Pancreas (tissue), 10 donors: Measurements from ENCODE around the gene IL12RB1. TPM values are rescaled to one million over a fixed set of nuclear protein-coding genes. Genes with fewer than 3 reads are reported as not detected.
A peak's percentile ranks its signal among the peaks of the same experiment; 100 is the strongest.

Source experiments
- ATAC-seq, 4 donors: fragments of 200-7000 bp; cut with Tn5 transposase; one replicate each; pipeline versions ENCODE4 v1.8.0 to v1.9.1; 2020; ENCODE audit warnings: mild to moderate bottlenecking in 4 of 4, moderate library complexity in 4 of 4
- DNase-seq, 6 donors: peaks; one replicate each; pipeline ENCODE4 v3.0.0-alpha.2; 2020
- FAIRE-seq: peaks from 2 replicates; lab custom pipeline; 2012; peaks lifted over from hg19 to GRCh38; lab: Jason Lieb, UNC
- H3K27ac ChIP-seq, 4 donors: fragments of 200-600 bp; sonication (generic); 1 replicate in 3 of 4; 2 replicates in 1 of 4; pipeline versions ENCODE4 v1.5.0 to v1.8.0; 2020
- H3K27me3 ChIP-seq, 4 donors: fragments of 200-600 bp; one replicate each; pipeline ENCODE4 v1.8.0; 2021
- H3K36me3 ChIP-seq, 3 donors: fragments of 200-600 bp; sonication (generic) in 1 of 3; one replicate each; pipeline versions ENCODE4 v1.5.0 to v1.8.0; 2020 to 2021
- H3K4me1 ChIP-seq, 3 donors: fragments of 200-600 bp; one replicate each; pipeline ENCODE4 v1.8.0; 2021
- H3K4me3 ChIP-seq, 4 donors: fragments of 200-600 bp; sonication (generic) in 2 of 4; one replicate each; pipeline versions ENCODE4 v1.5.0 to v1.8.0; 2020 to 2021
- H3K9me3 ChIP-seq, 4 donors: fragments of 200-600 bp; one replicate each; pipeline ENCODE4 v1.8.0; 2021
- whole genome bisulfite sequencing, 2 donors: extraction: QIAGEN DNeasy Blood & Tissue Kit; methylation state at CpG; one replicate each; pipeline ENCODE4 v1.1.7; 2013; 5-methylcytosine and 5-hydroxymethylcytosine counted together
- intact Hi-C, 3 donors: fragments of 100-400 bp; cut with DNase I; formaldehyde crosslinking; loops; one replicate each; pipeline versions ENCODE4 v1.11.1 to v1.14.2; 2022
- polyA plus RNA-seq, 2 donors: library from polyadenylated mRNA; stranded (reverse); fragments of 200-250 nt; gene quantifications; one replicate each; pipeline ENCODE4 v1.2.3, GENCODE V29; 2013
- total RNA-seq, 6 donors: library from RNA; stranded (reverse); fragmentation: NEBNext Ultra II Directional in 4 of 6; extraction: Animal tissue kit (Norgen Biotek cat#: 25700) in 4 of 6; gene quantifications; one replicate each; pipeline versions ENCODE4 v1.2.1 to v1.2.4, GENCODE V29; 2021 to 2023
- TF ChIP-seq, protein P1 (sequence below), 4 donors: fragments of 200-600 bp; sonication (generic) in 3 of 4; IDR thresholded peaks; one replicate each; pipeline versions ENCODE4 v1.5.0 to v1.8.0; 2021; ENCODE audit warnings: antibody characterized with exemption in 4 of 4
- donor health status: healthy with polysubstance abuse.
- donor health status: DM: no; HTN: no; CAD: no; lungs with moderate emphysema.
- donor health status: DM: no; HTN: no; CAD: no.
- donor health status: control.
- donor health status: control.
- donor health status: Bipolar disorder and iron deficiency.
- donor health status: DM: yes; HTN: yes; CAD: no.
- donor health status: DM: no; HTN: no; CAD: no.
- donor health status: DM: no; HTN: no; CAD: no.
- donor health status: DM: yes; HTN: yes; CAD: no.

Gene IL12RB1
- total and polyA plus RNA-seq, 8 donors: 0.15 to 1.1 (median 0.40) TPM

DNA sequence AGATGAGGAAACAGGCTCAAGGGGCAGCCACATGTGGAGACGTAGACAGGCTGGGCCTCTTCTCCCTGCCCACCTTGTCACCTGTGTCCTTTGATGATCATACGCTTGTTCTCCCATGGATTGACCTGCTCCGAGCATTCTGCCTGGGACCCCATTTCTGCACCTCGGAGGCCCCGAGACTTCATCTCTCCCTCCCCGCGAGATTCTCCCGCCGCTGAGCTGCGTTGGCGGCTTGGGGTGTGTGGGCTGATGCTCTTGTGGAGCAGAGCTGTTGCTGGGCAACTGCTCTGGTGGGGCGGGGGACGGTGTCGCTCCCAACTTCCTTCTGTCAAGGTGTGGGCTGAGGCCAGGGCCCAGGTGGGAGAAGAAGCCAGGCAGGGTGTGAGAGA lies 33.0 kb upstream of the IL12RB1 start:
- no peak for DNase-seq
- Histone ChIP-seq H3K4me3 (no peak overlapping the region), H3K9me3 (no peaks in the 10 kb centered on the region), H3K36me3 (peaks cover 2 to 27% (median 10%) of the 10 kb centered on the region in 3 donors), H3K27ac (no peak overlapping the region), H3K27me3 (no peaks in the 10 kb centered on the region), H3K4me1 (peaks cover 8 to 21% (median 15%) of the 10 kb centered on the region in 3 donors)
- FAIRE-seq: no peak
- intact Hi-C loops: loop anchor here in 1 of 3 donors (10.0 kb wide), 1 partner anchor 45 kb away; no protein-coding TSS in a partner anchor
- ATAC-seq: peak in 1 of 4 donors; percentile 11
- TF ChIP-seq, protein P1, sequence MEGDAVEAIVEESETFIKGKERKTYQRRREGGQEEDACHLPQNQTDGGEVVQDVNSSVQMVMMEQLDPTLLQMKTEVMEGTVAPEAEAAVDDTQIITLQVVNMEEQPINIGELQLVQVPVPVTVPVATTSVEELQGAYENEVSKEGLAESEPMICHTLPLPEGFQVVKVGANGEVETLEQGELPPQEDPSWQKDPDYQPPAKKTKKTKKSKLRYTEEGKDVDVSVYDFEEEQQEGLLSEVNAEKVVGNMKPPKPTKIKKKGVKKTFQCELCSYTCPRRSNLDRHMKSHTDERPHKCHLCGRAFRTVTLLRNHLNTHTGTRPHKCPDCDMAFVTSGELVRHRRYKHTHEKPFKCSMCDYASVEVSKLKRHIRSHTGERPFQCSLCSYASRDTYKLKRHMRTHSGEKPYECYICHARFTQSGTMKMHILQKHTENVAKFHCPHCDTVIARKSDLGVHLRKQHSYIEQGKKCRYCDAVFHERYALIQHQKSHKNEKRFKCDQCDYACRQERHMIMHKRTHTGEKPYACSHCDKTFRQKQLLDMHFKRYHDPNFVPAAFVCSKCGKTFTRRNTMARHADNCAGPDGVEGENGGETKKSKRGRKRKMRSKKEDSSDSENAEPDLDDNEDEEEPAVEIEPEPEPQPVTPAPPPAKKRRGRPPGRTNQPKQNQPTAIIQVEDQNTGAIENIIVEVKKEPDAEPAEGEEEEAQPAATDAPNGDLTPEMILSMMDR (IDR thresholded peaks at IDR 0.05): no peak
- WGBS, 2 donors: 82 to 90% methylated on average over 14 of the region's 14 CpGs

DNA sequence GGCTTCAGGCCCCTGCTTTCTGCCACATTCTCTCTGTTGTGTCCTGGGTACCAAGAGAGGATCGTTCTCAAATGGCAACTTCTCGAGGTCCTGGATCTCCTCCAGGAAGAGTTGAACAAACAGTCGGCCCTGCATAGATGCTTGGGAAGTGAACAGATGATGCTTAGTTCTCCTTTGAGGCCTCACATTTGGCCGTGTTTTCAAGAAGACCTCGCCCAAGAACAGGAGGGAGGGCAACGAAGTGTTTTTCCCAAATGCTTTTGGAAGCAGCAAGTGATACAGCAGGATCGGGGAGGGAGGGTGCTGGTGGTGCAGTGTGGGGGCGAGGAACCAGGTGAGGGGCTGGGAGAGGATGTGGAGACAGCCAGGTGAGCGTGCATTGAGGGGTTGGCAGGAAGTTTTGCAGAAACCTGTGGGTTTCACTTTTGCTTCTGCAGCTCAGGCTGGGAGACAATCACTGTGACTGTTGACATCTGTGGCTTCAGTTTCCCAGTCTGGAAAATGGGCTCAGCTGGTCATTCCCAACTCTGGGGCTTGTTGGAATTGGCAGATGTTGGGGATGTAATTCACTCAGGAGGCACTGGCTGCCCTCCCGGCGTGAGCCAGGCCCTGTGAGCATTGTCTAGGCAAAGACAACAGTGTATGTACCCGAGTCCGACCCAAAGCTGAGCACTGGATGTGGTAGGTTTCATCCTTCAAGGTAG lies 32.4 kb upstream of the IL12RB1 start:
- FAIRE-seq (no peak), DNase-seq (peak in 2 of 6 donors; percentile 55 to 59), ATAC-seq (peak; percentile 13 to 41 (median 28))
- TF ChIP-seq, protein P1 (IDR thresholded peaks at IDR 0.05): no peak
- Histone ChIP-seq H3K27ac (no peak overlapping the region), H3K36me3 (peaks cover 0 to 22% (median 10%) of the 10 kb centered on the region in 3 donors), H3K27me3 (no peaks in the 10 kb centered on the region), H3K4me3 (peak overlapping the region in 1 of 4 donors; percentile 61), H3K4me1 (peaks cover 8 to 21% (median 15%) of the 10 kb centered on the region in 3 donors), H3K9me3 (no peaks in the 10 kb centered on the region)
- 34 to 39% methylated on average over 13 of the region's 13 CpGs for WGBS, 2 donors
- intact Hi-C loops: loop anchor here in 1 of 3 donors (10.0 kb wide), 1 partner anchor 46 kb away; no protein-coding TSS in a partner anchor

DNA sequence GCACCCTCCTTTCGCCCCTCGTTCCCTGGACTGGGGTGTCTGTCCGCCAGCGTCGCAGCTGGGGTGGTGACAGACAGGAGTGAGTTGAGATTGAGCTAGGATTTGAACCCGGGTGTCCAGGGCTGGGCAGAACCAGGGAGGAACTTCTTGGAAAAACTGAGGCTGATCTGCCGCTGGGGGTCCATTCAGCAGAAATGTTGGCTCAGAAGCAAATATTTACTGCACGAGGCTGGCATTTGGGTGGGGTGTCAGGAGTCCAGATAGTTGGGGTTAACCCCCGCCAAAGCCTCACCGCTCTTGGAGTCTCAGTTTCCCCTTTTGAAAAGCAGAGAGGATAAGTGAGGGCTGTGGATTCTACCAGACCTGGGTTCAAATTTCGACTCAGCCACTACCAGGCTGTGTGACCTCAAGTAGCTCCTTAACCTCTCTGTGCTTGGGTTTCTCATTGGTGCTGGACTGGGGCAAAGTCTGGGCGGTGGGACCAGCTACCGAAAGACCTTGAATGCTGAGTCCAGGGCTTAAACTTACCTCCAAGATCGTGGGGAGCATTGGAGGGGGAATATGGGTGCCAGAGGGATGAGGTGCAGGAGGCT lies 31.8 kb upstream of the IL12RB1 start:
- Histone ChIP-seq H3K27ac (peak overlapping the region in 3 of 4 donors; percentile 22 to 52 (median 42)), H3K36me3 (peaks cover 0 to 16% (median 10%) of the 10 kb centered on the region in 3 donors), H3K9me3 (no peaks in the 10 kb centered on the region), H3K4me3 (peak overlapping the region; percentile 27 to 61 (median 42)), H3K27me3 (no peaks in the 10 kb centered on the region), H3K4me1 (peaks cover 8 to 21% (median 15%) of the 10 kb centered on the region in 3 donors)
- DNase-seq (no peak), ATAC-seq (peak in 2 of 4 donors; percentile 2 to 6), FAIRE-seq (no peak)
- TF ChIP-seq, protein P1 (IDR thresholded peaks at IDR 0.05): no peak
- 32 to 38% methylated on average over 14 of the region's 14 CpGs for WGBS, 2 donors
- intact Hi-C loops: loop anchor here in 1 of 3 donors (10.0 kb wide), 1 partner anchor 46 kb away; no protein-coding TSS in a partner anchor

DNA sequence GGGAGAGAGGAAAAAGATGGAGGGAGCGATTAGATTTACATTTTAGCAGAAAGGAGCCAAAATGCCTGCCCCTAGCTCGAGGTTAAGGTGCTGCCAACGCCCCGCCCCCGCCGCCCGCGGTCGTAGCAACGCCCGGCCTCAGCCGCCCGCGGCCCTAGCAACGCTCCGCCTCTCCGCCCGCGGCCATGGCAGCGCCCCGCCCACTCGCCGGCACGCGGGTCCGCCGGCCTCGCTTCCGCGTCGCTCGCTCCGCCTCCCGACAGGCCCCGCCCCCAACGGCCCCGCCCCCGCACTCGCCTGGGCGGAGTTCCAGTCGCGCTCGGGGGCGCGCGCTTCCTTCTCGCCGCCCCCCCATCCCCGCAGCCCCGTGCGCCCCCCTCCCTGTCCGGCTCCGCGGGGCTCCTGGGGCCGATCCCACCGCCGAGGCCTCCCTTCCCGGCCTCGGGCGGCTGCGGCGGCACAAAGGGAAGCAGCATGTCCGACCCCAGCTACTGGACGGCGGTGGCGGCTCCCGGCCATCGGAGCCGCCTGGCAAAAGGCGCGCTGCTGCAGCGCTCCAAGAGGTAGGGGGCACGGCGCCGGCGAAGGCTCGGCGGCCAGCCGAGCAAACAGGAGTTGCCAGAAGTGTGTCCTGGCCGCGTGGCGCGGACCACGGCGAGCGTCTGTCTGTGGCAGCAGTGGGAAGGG lies 31.1 kb upstream of the IL12RB1 start:
- intact Hi-C loops: loop anchor here in 1 of 3 donors (10.0 kb wide), 1 partner anchor 47 kb away; no protein-coding TSS in a partner anchor
- H3K36me3 ChIP-seq: peaks cover 0 to 9% (median 3%) of the 10 kb centered on the region in 3 donors
- H3K9me3 ChIP-seq: no peaks in the 10 kb centered on the region
- no peaks in the 10 kb centered on the region for H3K27me3 ChIP-seq
- ATAC-seq (peak; percentile 84 to 94 (median 92)), FAIRE-seq (no peak), DNase-seq (peak; percentile 88 to 98 (median 95))
- peaks cover 8 to 21% (median 15%) of the 10 kb centered on the region in 3 donors for H3K4me1 ChIP-seq
- WGBS, 2 donors: 3 to 5% methylated on average over 46 to 86 of the region's 86 CpGs
- peak overlapping the region; percentile 22 to 52 (median 43) for H3K27ac ChIP-seq
- peak overlapping the region; percentile 27 to 61 (median 42) for H3K4me3 ChIP-seq
- TF ChIP-seq, protein P1 (IDR thresholded peaks at IDR 0.05): no peak
